ENCODE measurements around the gene KRT83.

DNA sequence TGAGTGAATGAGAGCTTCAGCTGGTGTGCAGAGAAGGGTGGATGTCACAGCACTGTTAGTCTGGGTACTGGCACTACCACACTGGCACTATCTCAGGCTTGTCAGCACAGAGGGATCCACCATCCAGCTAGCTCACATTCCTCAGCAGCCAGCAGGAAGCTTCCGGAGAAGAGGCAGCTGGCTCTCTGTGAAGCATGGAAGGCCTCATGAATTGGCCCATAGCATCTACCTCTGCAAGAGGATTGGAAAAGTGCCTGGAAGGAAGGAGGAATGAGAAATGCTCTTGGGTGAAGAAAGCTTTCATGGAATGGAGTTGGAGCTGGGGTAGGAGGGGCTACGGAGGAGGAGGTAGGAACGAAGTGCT is 9.9 kb downstream of the KRT83 start:
- TF ChIP-seq, protein P1, sequence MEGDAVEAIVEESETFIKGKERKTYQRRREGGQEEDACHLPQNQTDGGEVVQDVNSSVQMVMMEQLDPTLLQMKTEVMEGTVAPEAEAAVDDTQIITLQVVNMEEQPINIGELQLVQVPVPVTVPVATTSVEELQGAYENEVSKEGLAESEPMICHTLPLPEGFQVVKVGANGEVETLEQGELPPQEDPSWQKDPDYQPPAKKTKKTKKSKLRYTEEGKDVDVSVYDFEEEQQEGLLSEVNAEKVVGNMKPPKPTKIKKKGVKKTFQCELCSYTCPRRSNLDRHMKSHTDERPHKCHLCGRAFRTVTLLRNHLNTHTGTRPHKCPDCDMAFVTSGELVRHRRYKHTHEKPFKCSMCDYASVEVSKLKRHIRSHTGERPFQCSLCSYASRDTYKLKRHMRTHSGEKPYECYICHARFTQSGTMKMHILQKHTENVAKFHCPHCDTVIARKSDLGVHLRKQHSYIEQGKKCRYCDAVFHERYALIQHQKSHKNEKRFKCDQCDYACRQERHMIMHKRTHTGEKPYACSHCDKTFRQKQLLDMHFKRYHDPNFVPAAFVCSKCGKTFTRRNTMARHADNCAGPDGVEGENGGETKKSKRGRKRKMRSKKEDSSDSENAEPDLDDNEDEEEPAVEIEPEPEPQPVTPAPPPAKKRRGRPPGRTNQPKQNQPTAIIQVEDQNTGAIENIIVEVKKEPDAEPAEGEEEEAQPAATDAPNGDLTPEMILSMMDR (IDR thresholded peaks at IDR 0.05; ENCODE audit: low read length): no peak
- no peak for TF ChIP-seq EZH2 (IDR thresholded peaks at IDR 0.05; ENCODE audit: borderline replicate concordance, low read length)
